Iris pigment epithelial cell (primary cell): ENCODE data around the gene WDR70.
"Not testable (repeated sequence)": the region's sequence is repeated elsewhere in the genome, so short reads cannot be mapped to it uniquely, and the experiment has no call there.

Source experiments
- DNase-seq: peaks from one replicate; pipeline ENCODE4 v3.0.0-alpha.2; 2011; ENCODE audit warnings: low read depth

WDR70 gene

DNA sequence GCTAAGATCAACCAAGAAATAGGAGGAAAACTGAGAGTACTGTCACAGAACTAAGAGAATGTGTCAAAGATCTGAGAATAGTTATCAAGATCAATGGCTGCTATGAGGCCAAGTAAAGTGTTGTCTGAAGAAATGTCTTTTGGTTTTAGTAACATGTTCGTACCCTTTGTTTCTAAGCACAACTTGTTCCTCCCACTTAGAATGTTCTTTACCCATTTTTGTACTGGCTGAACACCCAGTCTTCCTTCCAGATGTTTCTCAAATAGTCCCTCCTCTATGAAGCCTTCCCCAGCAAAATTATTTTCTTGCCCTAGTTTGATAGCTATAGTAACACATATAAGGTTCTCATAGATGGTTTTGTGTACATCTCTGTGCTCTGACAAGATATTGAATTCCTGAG lies 191.5 kb downstream of the WDR70 start:
- no peak for DNase-seq

DNA sequence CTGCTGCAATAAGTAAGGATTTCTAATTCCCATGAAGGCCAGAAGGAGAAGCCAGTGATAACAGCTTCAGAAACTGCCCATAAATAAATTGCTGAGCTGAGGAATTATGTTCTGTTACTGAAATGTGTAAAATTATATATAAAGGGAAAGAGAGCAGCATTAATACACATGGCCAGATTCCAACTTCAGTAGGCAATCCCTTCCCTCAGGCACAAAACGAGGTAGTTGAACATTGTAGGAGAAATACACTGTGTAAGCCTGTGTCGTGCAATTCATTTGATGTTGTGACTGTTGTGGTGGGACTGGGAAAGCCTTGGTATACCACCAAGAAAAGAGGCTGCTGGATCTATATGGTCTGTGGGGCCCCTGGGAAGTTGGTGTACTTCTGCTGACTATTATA lies 192.9 kb downstream of the WDR70 start:
- DNase-seq = no peak

DNA sequence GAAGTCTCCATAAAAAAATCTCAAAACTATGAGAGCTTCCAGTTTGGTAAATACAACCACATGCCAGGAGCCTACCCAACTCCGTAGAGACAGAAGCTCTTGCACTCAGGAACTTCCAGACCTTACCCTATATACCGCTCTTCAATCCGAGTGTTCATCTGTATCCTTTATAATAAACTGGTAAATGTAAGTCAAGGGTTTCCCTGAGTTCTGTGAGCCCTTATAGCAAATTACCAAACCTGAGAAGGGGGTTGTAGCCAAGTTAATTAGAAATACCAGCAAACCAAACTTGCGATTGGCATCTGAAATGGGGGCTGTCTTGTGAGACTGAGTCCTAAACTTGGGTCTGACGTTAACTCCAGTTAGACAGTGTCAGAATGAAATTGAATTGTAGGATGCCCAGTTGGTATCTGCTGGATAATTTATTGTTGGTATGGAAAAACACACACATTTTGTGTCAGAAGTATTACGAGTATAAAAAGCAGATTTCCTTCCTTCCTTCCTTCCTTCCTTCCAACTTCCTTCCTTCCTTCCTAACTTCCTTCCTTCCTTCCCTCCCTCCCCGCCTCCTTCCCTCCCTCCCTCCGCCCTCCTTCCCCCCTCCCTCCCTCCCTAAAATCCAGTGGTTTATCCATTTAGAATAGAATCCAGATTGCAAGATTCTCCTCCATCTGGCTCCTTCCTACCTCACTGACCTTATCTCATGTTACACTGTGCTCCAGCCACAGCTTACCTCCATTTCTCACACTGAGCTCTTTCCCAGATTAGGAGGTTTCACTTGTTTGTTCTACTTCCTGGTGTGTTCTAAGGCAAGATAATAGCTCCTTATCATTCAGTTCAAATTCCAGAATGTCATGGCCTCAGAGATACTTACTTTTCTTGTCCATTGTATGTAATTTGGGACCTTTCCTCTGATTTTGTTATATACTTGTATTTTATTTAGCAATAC lies 196.7 kb downstream of the WDR70 start:
- peak; percentile 31 for DNase-seq

DNA sequence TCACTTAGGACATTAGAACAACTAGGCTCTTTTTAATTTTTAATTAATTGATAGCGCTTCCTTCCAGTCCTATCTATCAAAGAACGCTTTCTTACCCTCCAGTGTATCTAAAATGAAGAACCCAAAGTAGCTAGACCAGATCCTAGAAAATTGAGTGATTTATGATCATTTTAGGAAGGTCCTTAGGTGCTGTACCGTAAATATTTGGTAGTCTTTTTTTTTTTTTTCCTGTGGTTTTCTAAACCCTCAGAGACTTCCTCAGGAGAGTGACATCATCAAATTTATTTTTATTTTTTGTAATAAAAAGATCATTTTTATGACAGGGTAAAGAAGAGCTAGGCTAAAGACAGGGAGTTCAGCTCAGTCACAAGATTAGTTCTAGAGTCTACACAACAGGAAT lies 197.4 kb downstream of the WDR70 start:
- DNase-seq = no peak

DNA sequence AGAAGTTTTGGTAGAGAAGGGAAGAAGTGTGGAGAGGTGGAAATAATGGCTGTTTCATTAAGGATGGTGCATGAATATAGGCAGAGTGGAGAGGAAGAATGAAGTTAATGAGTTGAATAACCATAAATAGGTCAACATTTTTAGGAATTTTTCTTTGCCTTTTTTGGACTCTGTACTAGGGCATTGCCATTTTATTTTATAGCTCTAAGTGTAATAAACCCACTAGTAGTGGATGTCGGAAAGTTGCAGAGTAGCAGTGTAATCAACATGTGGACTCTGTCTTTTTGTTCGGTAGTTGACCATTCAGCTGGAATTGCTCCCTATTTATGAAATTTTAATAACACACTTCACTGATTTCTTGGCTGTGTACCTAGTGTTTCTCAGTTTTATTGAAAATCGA lies 199.1 kb downstream of the WDR70 start:
- no peak for DNase-seq

DNA sequence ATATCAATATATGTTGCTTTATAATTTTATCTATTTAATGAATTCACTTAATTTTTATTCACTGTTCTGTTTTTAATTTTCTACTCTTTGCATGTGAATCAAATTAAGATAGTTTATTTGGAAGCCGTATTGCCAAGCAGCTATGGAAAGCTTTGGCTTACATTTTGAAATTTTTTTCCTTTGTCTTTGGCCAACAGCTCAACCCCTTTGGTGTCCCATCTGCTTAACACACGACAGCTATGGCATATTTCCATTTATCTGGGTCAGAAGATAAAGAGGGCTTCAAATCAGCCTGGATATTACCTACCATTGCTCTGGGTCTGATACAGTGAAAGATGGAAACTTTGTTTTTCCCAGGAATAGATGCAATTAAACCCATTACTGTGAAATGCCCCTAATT lies 201.0 kb downstream of the WDR70 start:
- no peak for DNase-seq

DNA sequence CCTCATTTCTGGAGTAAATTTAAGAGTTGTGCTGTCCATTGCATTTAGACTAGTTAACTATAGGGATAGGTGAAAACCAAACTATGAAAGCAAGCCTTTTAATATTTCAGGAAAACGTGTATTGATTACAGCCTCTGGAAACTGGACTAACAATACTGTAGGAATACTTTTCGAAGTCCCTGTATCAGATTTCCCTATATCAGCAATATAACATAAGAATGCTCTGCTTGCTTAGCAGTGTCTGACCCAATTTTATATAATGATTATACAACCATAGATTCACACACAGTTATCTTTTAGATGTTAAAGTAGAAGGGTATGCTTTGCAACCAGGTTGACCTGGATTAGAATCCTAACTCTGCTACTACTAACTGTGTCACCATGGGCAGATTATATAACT lies 203.1 kb downstream of the WDR70 start:
- DNase-seq = no peak

DNA sequence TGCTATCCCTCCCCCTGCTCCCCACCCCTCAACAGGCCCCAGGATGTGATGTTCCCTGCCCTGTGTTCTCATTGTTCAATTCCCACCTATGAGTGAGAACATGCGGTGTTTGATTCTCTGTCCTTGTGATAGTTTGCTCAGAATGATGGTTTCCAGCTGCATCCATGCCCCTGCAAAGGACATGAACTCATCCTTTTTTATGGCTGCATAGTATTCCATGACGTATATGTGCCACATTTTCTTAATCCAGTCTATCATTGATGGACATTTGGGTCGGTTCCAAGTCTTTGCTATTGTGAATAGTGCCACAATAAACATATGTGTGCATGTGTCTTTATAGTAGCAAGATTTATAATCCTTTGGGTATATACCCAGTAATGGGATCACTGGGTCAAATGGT lies 214.2 kb downstream of the WDR70 start:
- not testable (repeated sequence) for DNase-seq

DNA sequence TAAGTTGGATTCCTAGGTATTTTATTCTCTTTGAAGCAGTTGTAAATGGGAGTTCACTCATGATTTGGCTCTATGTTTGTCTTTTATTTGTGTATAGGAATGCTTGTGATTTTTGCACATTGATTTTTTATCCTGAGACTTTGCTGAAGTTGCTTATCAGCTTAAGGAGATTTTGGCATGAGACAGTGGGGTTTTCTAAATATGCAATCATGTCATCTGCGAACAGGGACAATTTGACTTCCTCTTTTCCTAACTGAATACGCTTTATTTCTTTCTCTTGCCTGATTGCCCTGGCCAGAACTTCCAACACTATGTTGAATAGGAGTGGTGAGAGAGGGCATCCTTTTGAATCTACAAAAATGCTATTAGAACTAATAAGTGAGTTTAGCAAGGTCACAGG lies 215.7 kb downstream of the WDR70 start:
- DNase-seq = not testable (repeated sequence)

DNA sequence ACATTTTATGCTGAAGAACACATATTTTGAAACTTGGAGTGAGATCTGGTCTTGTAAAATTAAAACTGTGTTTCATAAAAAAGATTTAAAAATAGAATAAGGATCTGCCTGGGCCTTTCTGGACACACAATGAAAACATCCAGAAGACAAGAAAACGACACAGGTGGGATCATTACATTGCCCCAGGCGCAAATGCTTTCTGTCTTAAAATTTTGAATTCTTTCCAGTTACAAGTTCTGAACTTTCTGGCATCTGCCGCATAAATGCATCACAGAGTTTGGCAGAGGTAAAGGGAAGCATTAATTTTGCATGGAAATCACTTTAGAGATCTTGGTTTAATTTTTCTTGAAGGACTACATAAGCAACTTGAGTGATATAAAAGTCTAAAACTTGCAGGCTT lies 219.6 kb downstream of the WDR70 start:
- no peak for DNase-seq

DNA sequence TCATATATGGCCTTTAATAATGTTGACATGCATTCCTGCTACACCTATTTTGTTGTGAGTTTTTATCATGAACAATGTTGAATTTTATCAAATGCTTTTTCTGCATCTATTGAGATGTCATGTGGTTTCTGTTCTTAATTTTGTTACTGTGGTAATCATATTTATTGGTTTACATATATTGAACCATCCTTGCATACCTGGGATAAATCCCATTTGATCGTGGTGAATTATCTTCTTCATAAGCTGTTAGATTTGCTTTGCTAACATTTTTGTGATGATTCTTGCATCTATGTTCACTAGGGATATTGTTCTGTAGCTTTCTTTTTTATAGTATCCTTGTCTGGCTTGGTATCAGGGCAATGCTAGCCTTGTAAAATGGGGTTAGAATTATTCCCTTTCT lies 222.0 kb downstream of the WDR70 start:
- no peak for DNase-seq

DNA sequence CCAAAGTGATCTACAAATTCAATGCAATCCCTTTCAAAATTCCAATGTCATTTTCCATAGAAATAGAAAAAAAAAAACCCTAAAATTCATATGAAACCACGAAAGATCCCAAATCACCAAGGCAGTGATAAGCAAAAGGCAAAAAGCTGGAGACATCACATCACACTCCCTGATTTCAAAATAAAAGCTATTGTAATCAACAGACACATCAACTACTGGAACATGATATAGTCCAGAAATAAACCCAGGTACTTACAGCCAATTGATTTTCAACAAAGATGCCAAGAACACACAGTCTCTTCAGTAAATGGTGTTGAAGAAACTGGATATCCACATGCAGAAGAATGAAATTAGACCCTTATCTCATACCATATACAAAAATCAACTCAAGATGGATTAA lies 224.0 kb downstream of the WDR70 start:
- DNase-seq = no peak

DNA sequence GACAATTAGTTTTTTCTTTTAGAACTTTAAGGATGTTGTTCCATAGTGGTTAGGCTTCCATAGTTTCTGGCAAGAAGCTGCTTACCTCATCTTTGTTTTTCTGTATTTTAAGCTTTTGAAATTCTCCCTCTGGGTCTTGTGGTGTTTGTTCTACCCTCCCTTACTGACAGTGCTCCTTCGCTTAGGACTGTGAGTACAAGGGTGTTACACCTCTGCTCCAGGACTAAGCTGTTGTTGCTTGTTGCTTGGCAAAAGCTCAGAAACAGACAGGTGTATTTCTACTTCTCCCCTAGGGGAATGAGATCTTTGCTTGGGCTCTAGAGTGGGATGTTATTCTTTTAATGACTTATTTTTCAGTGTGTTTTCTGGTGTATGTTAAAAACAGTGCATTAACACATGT lies 225.2 kb downstream of the WDR70 start:
- DNase-seq = no peak

DNA sequence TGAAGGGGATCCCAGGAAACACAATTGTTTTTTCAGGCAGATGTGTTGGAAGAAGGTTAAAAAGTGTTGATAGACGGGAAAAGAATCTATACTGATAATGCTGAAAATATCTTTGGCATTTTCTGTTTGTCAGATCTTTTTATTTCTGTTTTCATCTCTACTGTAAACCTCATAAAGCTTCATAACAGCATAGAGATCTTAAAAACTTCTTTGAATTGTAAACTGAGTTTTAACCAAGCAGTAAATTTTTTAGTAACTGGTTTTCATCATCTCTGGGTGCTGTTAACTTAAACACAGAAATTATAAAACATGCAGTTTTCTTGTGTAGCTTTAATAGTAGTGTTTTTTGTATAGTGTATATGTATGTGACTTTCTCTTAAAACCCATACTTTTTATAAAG lies 227.0 kb downstream of the WDR70 start:
- no peak for DNase-seq

DNA sequence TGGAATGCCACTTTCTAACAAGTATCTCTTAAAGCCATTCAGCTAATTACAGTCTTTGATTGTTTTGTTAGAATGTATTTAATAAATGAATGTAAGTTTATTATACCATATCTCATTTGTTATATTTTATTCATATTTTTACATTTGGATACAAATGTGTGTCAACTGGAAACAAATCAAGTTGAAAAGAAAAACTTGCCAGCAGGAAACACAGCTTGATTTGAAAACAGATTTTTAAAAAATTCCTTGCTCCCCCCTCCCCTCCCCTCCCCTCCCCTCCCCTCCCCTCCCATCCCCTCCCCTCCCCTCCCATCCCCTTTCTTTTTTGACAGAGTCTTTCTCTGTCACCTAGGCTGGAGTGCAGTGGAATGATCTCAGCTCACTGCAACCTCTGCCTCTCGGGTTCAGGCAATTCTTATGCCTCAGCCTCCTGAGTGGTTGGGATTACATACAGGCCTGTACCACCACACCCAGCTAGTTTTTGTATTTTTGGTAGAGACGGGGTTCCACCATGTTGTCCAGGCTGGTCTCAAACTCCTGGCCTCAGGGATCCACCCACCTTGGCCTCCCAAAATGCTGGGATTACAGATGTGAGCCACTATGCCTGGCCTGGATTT lies 227.6 kb downstream of the WDR70 start:
- no peak for DNase-seq

DNA sequence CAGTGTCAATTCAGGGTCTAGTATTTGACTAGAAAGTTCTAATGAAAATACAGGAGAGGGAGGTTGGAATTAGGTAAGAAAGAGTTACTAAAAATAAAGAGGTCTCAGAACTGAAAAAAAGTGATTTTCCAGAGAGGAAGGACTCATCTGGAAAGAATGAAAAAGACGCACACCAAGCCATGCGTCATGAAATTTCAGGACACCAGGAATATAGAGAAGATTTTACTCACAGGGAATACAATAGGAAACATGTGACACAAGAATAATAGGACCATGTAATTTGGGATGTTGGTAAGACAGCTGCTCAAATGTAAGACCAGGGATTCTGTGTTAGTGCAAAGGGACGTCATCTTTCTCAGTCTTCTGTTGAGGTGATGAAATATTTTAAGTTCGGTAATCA lies 236.1 kb downstream of the WDR70 start:
- DNase-seq = peak; percentile 77

DNA sequence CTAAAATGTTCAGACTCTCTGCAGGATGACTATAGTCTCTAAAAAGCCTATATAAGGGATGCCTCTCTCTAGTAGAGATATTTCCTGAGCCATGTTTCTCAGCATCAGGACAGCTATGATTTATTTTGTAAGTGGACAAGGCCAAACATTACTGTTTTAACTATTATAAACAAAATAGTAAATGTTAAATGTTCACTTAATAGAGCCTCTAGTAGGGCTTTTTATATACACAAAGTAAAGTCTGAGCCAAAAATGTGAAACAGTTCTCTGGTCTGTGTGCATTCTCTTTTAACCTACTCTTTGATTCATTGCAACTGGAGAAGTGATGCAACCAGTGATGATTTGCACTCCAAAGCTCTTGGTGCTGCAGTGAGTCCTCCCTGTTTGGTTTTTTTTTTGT lies 240.2 kb downstream of the WDR70 start:
- peak; percentile 83 for DNase-seq

DNA sequence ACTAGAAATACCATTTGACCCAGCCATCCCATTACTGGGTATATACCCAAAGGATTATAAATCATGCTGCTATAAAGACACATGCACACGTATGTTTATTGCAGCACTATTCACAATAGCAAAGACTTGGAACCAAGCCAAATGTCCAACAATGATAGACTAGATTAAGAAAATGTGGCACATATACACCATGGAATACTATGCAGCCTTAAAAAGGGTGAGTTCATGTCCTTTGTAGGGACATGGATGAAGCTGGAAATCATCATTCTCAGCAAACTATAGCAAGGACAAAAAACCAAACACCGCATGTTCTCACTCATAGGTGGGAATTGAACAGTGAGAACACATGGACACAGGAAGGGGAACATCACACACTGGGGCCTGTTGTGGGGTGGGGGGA lies 243.2 kb downstream of the WDR70 start:
- not testable (repeated sequence) for DNase-seq

DNA sequence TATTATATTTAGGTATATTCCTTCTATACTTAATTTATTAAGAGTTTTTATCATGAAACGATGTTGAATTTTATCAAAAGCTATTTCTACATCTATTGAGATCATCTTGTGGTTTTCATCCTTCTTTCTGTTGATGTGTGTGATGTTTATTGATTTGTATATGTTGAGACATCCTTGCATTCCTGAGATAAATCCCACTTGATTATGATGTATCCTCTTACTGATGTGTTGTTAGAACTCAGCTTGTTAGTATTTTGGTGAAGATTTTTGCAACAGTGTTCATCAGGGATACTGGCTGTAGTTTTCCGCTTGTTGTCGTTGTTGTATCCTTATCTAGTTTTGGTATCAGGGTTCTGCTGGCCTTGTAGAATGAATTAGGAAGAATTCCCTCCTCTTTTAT lies 247.1 kb downstream of the WDR70 start:
- DNase-seq = peak; percentile 73

DNA sequence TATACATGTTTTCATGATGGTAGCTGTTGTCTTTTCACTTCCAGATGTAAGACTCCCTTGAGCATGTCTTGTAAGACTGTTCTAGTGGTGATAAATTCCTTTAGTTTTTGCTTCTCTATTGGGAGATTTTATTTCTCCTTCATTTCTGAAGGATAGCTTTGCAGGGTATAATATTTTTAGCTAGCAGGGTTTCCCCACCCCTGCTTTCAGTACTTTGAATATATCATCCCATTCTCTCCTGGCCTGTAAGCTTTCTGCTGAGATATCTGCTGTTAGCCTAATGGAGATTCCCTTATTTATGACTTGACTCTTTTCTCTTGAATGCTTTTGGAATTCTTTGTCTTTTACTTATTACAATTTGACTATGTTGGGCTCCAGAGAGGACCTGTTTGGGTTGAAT lies 249.8 kb downstream of the WDR70 start:
- no peak for DNase-seq

DNA sequence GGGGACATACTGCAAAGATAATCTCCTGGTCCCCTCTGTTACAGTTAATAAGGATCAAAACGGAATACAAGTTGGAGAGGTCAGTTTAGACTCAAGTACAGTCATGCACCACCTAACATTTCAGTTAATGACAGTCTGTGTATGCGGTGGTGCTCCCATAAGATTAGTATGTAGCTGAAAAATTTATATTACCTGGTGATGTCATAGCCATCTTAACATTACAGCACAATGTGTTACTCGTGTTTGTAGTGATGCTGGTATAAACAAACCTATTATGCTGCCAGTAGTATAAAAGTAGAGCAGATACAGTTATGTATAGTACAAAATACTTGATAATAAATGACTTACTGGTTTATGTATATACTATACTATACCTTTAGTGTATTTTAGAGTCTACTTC lies 252.8 kb downstream of the WDR70 start:
- no peak for DNase-seq

DNA sequence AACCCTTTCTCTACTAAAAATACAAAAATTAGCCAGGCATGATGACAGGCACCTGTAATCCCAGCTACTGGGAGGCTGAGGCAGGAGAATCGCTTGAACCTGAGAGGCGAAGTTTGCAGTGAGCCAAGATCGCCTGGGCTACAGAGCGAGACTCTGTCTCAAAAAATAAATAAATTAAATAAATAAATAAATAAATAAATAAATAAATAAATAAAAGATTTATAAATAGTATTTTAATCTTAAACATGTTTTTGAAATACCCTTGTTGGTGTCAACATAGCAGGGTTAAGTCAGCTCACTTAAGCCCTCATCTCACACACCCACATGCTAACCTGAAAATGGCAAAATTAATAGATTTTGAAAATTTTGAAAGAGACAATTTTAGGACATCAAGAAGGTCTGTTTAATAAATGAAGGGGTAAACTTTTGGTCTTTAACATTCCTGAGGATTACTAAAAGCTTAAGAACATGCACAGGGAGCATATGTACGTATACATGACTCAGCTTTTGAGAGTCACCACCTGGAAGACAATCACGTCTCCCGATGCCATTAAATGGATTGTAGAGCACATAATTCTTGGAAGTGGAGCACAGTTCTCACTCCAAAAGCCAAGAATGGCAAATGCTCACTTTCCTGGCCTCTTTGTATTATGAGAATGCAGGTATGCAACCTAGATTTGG lies 258.2 kb downstream of the WDR70 start:
- DNase-seq = peak; percentile 67

DNA sequence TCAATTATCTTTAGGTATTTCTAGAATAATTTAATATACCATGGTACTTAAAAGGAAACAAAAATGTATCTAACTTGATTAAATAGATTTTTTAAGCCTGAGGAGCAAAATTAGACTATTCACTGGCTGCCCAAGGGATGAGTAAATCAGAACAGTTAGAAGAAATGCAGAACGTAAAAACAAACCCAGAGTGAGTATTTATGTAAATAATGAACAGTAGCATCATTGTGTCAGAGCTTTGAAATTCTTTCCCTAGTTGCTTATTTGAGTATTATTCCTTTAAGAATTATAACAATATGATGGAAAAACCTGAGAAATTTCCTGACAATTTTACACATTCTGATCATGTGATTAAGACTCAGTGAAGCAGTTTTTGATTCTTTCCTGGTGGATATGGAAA lies 259.8 kb downstream of the WDR70 start:
- DNase-seq = peak; percentile 38
